GM12801 (cell line): ENCODE results near the gene PLSCR1.

Experiments used
- TF ChIP-seq, protein P1 (sequence below): IDR thresholded peaks from one replicate; pipeline ENCODE4 v1.5.1; 2011; ENCODE audit warnings: control low read depth; ENCODE audit not compliant: insufficient read length; ENCODE audit errors: extremely low read depth

Gene PLSCR1

DNA sequence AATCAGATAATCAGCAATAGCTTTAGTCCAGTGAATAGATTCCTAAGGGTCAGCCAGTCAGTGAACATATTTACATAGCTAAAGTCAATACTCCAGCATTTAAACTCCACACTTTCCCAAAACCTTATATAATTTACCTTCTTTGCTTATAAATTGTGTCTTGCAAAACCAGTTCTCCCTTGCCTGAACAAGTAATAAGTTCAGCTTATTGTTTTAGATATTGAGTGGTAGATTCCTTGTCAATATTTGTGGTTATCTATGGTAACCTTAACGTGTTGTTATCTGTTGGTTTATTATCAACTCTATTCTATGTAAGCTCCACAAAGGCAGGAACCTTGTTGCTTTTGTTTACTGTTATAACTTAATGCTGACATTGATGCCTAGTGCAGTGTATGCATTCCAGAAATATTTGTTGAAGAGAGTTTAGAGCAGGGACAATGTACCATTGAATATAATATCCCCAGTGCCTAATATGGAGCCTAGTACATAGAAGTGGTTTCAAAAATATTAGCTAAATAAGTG is 36.7 kb upstream of the PLSCR1 start:
- TF ChIP-seq, protein P1, sequence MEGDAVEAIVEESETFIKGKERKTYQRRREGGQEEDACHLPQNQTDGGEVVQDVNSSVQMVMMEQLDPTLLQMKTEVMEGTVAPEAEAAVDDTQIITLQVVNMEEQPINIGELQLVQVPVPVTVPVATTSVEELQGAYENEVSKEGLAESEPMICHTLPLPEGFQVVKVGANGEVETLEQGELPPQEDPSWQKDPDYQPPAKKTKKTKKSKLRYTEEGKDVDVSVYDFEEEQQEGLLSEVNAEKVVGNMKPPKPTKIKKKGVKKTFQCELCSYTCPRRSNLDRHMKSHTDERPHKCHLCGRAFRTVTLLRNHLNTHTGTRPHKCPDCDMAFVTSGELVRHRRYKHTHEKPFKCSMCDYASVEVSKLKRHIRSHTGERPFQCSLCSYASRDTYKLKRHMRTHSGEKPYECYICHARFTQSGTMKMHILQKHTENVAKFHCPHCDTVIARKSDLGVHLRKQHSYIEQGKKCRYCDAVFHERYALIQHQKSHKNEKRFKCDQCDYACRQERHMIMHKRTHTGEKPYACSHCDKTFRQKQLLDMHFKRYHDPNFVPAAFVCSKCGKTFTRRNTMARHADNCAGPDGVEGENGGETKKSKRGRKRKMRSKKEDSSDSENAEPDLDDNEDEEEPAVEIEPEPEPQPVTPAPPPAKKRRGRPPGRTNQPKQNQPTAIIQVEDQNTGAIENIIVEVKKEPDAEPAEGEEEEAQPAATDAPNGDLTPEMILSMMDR: no peak

DNA sequence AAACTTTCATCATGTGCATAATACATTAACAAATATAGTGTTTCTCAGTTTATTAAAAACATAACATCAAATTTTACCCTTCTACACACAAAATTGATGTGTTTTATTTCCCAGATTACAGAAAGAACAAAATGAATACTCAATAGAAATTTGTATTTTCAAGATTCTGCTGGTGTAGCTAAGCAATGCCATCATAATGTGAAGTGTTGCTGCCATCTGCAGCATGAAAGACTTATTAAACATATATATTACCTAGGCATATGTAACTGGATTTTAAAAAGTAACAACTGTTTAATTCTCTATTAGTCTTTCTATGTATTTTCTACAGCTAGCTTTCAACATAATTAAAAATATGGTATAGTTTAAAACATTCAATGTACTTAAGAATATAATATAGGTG is 33.3 kb upstream of the PLSCR1 start:
- TF ChIP-seq, protein P1: no peak

DNA sequence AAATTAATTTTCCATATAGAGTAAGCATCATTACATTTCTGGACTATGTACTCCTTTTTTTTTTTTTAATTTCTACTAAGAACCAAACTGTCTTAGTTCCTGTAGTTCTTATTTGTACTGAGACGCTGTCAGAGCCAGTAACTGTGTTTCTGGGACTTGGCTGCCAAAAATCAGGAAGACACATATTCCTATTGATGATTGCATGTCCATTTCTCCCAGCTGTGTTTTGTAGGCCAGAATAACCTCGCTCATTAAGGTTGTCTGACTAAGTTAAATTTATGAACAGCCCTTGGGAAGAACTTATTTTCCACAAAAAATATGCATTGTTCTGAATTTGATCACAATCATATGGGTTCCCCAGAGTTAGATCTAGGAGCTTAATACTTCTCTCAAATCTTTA is 31.2 kb upstream of the PLSCR1 start:
- TF ChIP-seq, protein P1: no peak

DNA sequence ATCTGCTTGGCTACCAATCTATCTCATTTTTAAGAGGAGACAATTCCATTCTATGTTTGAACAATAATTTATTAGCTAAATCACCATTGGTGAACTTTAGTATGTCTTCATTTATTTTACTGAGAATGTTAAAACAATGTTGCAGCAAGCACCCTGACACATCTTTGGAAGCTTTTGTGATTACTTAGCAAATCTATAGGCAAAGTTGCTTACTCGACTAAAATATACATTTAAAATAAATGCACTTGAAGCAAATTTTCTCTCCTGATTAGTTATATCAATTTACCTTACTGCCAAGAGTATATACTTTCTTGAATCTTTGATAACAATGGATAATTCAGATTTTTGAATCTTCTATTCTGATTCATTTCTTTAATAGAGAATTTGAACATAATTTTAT is 29.8 kb upstream of the PLSCR1 start:
- TF ChIP-seq, protein P1: no peak

DNA sequence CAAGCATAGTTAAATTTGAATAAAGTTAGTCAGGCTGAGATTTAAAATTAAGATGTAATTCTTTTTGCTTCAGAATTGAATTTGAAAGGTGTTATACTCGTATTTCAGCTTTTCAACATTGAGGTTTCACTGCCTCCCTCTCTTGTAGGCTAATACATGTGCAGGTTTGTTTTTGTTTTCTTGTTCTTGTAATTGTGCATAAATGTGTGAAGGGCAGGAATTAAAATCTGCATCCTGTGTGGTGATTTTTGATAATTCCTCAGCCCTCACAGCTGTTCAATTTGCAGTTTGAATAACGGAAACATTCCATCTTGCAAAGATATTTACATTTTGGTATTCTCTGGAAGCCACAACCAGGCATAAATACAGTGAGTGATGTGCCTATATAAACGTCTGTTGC is 24.9 kb upstream of the PLSCR1 start:
- TF ChIP-seq, protein P1: no peak

DNA sequence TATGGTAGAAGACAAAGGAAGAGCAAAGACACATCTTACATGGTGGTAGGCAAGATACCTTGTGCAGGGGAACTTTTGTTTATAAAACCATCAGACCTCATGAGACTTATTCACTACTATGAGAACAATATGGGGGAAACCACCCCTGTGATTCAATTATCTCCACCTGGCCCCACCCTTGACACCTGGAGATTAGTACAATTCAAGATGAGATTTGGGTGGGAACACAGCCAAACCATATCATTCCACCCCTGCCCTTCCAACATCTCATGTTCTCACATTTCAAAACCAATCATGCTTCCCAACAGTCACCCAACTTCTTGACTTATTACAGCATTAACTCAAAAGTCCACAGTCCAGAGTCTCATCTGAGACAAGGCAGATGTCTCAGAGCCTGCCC is 21.7 kb upstream of the PLSCR1 start:
- TF ChIP-seq, protein P1: no peak

DNA sequence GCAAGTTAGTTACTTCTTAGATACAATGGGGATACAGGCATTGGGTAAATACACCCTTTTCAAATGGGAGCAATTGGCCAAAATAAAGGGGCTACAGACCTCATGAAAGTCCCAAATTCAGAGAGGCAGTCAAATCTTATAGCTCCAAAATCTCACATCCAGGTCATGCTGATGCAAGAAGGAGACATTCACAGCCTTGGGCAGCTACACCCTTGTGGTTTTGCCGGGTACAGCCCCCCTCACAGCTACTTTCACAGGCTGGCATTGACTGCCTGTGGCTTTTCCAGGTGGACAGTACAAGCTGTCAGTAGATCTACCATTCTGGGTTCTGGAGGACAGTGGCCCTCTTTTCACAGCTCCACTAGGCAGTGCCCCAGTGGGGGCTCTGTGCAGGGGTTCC is 17.5 kb upstream of the PLSCR1 start:
- TF ChIP-seq, protein P1: no peak

DNA sequence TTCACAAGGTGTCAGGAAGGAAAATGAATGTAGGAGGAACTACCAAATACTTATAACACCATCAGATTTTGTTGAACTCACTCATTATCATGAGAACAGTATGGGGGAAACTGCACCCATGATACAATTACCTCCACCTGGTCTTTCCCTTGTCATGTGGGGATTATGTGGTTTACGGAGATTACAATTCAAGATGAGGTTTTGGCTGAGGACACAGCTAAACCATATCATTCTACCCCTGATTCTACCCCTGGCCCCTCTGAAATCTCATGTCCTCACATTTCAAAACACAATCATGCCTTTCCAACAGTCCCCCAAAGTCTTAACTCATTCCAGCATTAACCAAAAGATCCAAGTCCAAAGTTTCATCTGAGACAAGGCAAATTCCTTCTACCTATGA is 17.1 kb upstream of the PLSCR1 start:
- TF ChIP-seq, protein P1: no peak
